Activated T-helper 2 cell treated with anti-CD3 and anti-CD28 coated beads, Interferon-gamma antibody, Interleukin-2, Interleukin-4, amounts not matched to agents 10 μg/mL and 5 μg/mL and 100 μg/mL, durations not matched to agents 14 hours and 24 hours and 36 hours (primary cell): ENCODE measurements around the gene MYO7A. TPM values are rescaled to one million over a fixed set of nuclear protein-coding genes. Genes with fewer than 3 reads are reported as not detected.
A peak's percentile ranks its signal among the peaks of the same experiment; 100 is the strongest.

Experiments
- DNase-seq: peaks from one replicate; pipeline ENCODE4 v3.0.0; 2021; ENCODE audit warnings: low spot score
- H3K27ac Mint-ChIP-seq: one replicate; pipeline ENCODE4 v1.8.0; 2021; ENCODE audit warnings: mixed read lengths
- H3K27me3 Mint-ChIP-seq: one replicate; pipeline ENCODE4 v1.8.0; 2021; ENCODE audit warnings: low read depth, mixed read lengths
- H3K36me3 Mint-ChIP-seq: one replicate; pipeline ENCODE4 v1.8.0; 2021; ENCODE audit warnings: low read depth, mixed read lengths
- H3K4me1 Mint-ChIP-seq: one replicate; pipeline ENCODE4 v1.8.0; 2021; ENCODE audit warnings: low read depth, mixed read lengths
- H3K4me3 Mint-ChIP-seq: one replicate; pipeline ENCODE4 v1.8.0; 2021; ENCODE audit warnings: low read depth, mild to moderate bottlenecking, moderate library complexity, mixed read lengths
- H3K9me3 Mint-ChIP-seq: one replicate; pipeline ENCODE4 v1.8.0; 2021; ENCODE audit warnings: mixed read lengths
- intact Hi-C: fragments of 100-400 bp; cut with micrococcal nuclease; formaldehyde crosslinking; loops from one replicate; pipeline ENCODE4 v1.15.1; 2023
- total RNA-seq: library from RNA; stranded (reverse); gene quantifications from 2 replicates; pipeline ENCODE4 v1.2.3, GENCODE V29; 2022

Gene MYO7A
- total RNA-seq, 1 donor from 2014 or later, result 0.30 TPM

DNA sequence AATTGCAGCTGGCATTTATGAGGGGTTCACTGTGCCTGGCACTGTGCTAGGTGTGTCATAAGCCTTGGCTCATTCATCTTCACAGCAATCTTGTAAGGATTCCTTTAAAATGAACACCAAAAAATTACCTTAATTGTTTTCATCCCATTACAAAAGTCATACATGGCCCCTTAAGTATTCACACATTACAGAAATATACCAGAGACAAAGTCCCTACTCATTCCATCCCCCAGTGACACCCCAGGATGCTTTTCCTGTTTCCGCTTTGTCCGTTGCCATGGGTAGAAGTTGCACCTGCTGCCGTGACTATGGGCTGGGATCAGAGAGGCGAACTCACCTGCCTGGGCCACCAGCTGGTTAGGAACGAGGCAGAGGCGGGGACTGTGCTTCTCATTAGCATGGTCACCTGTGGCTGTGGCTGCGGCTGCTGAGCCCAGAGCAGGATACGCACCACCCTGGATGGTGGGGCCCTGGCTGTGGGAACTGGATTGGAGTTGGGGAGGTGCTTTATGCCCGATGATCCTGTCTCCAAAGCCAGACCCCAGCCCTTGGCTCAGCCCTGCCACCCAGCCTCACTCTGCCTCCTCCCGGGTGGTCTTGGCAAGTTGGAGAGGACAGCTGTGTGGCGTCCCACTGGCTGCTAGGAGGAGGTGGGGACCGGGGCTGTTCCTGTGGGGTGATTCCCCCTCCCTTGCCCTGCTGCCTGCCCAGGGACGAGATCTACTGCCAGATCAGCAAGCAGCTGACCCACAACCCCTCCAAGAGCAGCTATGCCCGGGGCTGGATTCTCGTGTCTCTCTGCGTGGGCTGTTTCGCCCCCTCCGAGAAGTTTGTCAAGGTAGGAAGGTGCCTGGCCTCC is 60.8 kb downstream of the MYO7A start:
- no peaks in the 10 kb centered on the region for H3K36me3 Mint-ChIP-seq
- no peak overlapping the region for H3K27ac Mint-ChIP-seq
- no peaks in the 10 kb centered on the region for H3K27me3 Mint-ChIP-seq
- no peaks in the 10 kb centered on the region for H3K4me1 Mint-ChIP-seq
- intact Hi-C loops, result loop anchor here (1.0 to 2.0 kb wide), 2 partner anchors 62 to 142 kb away; no protein-coding TSS in a partner anchor
- no peak overlapping the region for H3K4me3 Mint-ChIP-seq
- no peaks in the 10 kb centered on the region for H3K9me3 Mint-ChIP-seq
- DNase-seq, result no peak

DNA sequence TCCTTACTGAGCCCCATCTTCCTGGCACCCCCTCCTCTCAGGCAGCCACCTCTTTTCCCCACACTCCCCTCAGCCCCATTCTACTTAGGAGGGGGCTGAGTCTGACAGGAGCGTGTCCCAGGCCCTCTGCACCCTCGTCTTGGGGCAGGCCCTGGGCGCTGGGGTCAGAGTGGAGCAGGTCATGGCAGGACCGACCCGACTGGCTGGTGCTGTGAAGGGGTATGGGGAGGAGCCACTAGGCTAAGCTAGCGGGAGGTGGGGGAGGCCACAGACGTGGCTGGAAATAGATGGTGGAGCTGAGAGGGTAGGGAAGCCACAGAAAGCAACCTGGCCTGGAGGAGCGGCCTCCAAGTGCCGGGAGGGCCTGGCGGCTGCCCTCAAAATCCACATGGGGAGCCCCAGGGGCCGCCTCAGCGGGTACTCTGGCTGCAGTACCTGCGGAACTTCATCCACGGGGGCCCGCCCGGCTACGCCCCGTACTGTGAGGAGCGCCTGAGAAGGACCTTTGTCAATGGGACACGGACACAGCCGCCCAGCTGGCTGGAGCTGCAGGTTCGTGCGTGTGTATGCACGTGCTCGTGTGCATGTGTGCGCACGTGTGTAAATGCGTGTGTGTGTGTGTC is 61.7 kb downstream of the MYO7A start:
- Mint-ChIP-seq H3K4me3 (no peak overlapping the region), H3K36me3 (no peaks in the 10 kb centered on the region), H3K9me3 (no peaks in the 10 kb centered on the region), H3K4me1 (no peaks in the 10 kb centered on the region), H3K27me3 (no peaks in the 10 kb centered on the region), H3K27ac (no peak overlapping the region)
- no peak for DNase-seq
- intact Hi-C loops, result loop anchor here (2.0 to 5.0 kb wide), 2 partner anchors 143 to 358 kb away; no protein-coding TSS in a partner anchor

DNA sequence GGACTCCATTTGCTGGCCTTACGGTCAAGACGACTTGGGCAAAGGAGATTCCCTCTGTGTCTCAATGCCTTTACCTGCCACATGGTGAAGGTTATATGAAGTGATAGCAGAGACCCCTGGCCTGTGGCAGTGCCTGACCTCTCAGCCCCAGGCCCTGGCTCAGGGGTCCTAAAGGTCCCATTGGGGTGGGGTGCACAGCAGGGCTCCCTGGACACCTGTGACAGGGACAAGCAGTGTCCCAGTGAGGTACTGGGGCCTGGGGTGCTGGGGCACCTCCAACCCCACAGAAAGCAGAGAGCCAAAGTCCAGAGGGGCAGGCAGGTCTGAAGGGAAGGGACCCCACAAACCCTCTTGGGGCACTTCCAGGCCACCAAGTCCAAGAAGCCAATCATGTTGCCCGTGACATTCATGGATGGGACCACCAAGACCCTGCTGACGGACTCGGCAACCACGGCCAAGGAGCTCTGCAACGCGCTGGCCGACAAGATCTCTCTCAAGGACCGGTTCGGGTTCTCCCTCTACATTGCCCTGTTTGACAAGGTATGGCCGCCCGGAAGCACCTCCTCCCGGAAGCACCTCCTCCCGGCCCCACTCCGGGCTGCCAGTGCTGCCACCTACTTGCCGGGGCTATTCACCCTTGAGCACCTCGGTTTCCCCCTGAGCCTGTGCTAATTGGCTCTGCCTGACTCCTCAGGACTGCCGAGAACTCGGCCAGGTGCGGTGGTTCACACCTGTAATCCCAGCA is 62.5 kb downstream of the MYO7A start:
- DNase-seq, result no peak
- Mint-ChIP-seq H3K27me3 (no peaks in the 10 kb centered on the region), H3K9me3 (no peaks in the 10 kb centered on the region), H3K4me1 (no peaks in the 10 kb centered on the region), H3K36me3 (no peaks in the 10 kb centered on the region), H3K27ac (no peak overlapping the region), H3K4me3 (no peak overlapping the region)
- intact Hi-C loops, result loop anchor here (5.0 kb wide), 1 partner anchor 357 kb away; no protein-coding TSS in a partner anchor

DNA sequence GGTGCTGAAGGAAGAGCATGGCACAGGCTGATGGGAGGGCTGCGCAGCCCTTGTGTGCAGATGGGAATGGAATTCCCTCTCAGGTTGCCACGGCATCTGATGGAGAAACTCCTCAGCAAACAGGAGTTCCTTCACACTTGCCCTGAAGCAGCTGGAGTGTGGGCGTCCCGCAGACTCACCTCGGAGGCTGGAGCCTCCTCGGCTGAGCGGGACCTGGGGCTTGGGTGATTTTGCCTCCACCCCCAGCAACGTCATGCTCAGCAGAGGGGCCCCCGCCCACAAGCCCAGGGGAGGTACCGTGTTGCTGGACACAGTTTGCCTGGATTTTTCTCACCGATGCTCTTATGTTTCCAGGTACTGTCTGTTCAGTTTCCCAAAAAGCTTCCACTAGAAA is 63.4 kb downstream of the MYO7A start:
- Mint-ChIP-seq H3K4me1 (no peaks in the 10 kb centered on the region), H3K9me3 (no peaks in the 10 kb centered on the region), H3K4me3 (no peak overlapping the region), H3K27ac (no peak overlapping the region), H3K36me3 (no peaks in the 10 kb centered on the region), H3K27me3 (no peaks in the 10 kb centered on the region)
- DNase-seq, result no peak
- intact Hi-C loops, result loop anchor here (5.0 kb wide), 1 partner anchor 356 kb away; no protein-coding TSS in a partner anchor

DNA sequence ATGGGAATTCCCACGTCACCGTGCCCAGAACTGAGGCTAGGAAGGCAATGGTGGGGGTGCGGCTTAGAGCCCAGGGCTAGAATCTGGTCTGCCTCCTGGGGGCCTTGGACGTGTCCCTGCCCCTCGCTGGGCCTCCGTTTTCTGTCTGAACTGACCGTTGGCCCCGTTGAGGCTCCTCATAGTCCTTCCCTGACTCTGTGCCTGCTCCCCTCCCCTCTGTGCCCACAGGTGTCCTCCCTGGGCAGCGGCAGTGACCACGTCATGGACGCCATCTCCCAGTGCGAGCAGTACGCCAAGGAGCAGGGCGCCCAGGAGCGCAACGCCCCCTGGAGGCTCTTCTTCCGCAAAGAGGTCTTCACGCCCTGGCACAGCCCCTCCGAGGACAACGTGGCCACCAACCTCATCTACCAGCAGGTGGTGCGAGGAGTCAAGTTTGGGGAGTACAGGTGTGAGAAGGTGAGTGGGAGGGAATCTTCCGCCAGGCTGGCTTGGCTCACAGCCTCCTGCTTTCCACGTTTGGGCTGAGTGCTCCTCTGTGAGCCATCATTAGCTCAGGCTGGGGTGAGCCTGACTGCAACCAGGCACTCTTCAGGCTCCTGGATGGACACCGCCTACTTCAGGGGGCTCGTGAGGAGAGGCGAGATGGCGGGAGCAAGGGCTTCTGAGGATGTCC is 63.9 kb downstream of the MYO7A start:
- Mint-ChIP-seq H3K27ac (no peak overlapping the region), H3K36me3 (no peaks in the 10 kb centered on the region), H3K9me3 (no peaks in the 10 kb centered on the region), H3K4me1 (no peaks in the 10 kb centered on the region), H3K27me3 (no peaks in the 10 kb centered on the region), H3K4me3 (no peak overlapping the region)
- DNase-seq, result peak; percentile 30
- intact Hi-C loops, result loop anchor here (5.0 kb wide), 1 partner anchor 355 kb away; no protein-coding TSS in a partner anchor

DNA sequence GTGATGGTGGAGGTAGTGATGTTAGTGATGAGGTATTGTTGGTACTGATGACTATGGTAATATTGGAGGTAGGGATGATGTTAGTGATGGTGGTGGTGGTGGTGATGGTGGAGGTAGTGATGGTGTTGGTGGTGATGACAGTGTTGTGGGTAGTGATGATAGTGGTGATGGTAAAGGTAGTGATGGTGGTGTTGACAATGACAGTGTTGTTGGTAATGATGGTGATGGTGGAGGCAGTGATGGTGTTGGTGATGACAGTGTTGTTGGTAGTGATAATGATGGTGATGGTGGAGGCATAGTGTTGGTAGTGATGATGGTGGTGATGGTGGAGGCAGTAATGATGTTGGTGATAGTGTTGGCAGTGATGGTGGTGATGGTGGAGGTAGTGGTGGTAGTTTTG is 65.1 kb downstream of the MYO7A start:
- no peaks in the 10 kb centered on the region for H3K9me3 Mint-ChIP-seq
- H3K4me1 Mint-ChIP-seq, result no peaks in the 10 kb centered on the region
- no peak overlapping the region for H3K4me3 Mint-ChIP-seq
- H3K27ac Mint-ChIP-seq, result no peak overlapping the region
- no peaks in the 10 kb centered on the region for H3K36me3 Mint-ChIP-seq
- intact Hi-C loops, result loop anchor here (5.0 kb wide), 1 partner anchor 354 kb away; no protein-coding TSS in a partner anchor
- no peak for DNase-seq
- H3K27me3 Mint-ChIP-seq, result no peaks in the 10 kb centered on the region

DNA sequence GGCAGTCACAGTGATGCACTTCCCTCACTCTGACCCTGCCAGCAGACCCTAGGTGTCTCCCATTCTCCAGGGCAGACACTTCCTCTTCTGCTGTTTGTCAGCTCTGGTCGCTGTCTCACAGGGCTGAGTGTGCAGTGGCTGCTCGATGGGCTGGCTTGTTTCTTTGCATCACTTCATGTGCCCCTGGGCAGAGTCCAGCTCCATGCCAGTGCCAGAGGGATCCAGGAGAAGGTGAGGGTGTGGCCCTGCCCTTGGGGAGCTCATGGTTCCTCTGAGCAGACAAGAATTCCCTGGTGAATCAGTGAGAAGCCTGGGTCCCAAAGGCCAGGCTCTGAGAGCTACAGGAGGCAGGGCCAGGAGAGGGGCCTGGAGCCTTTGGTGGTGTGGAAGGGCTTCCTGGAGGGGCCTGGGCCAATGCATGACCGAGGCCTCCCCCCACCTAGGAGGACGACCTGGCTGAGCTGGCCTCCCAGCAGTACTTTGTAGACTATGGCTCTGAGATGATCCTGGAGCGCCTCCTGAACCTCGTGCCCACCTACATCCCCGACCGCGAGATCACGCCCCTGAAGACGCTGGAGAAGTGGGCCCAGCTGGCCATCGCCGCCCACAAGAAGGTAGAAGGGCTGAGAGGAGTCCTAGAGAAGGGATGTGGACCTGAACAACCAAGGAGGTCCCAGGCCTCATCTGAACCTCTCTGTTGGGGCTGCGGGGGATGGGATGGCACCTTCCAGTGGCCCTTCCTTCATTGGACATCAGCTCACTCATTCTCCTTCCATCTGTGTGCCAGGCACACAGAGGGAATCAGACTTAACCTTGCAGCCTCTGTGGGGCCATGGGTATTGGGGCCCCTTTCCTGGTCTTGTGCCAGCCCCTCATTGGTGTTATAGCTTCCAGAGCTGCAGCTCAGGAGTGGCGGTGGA is 66.1 kb downstream of the MYO7A start:
- Mint-ChIP-seq H3K36me3 (no peaks in the 10 kb centered on the region), H3K4me3 (no peak overlapping the region)

DNA sequence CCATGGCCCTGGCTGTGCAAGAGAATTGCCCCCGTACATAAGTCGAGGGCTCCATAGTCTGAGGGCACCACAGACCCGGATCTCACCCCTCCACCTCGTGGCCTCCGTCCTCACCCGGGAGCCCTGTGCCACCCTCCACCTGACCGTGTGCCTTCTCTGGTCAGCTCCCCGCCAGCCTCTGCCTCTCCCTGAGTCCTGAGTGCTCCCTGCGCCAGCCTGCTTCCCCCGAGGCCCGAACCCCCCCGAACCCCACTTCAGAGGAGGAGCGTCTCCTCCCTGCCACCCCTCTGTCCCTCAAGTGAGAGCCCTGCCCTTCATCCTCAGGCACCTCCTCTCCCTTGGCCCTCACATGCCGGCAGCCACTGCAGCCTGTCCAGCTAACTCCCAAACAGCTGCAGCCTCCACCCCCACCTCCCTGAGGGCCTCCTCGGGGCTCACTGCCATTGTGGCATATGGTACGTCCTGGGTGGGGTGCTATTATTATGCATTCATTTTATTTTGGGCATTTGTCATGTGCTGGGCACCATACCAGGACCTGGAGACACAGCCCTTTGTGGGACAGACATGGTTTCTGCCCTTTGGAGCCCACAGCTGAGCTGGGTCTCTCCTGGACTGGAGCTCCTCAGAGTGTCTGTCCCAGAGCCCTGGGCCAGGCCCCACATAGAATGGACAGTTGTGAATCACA is 67.2 kb downstream of the MYO7A start:
- intact Hi-C loops, result no loop called here
- H3K27me3 Mint-ChIP-seq, result no peaks in the 10 kb centered on the region
- no peak for DNase-seq
- H3K27ac Mint-ChIP-seq, result no peak overlapping the region
- no peak overlapping the region for H3K4me3 Mint-ChIP-seq
- no peaks in the 10 kb centered on the region for H3K9me3 Mint-ChIP-seq
- H3K4me1 Mint-ChIP-seq, result no peaks in the 10 kb centered on the region
- H3K36me3 Mint-ChIP-seq, result no peaks in the 10 kb centered on the region

More for the DNA sequence above, 66.1 kb downstream of the MYO7A start:
- intact Hi-C loops, result loop anchor here (5.0 kb wide), 1 partner anchor 353 kb away; no protein-coding TSS in a partner anchor
- H3K9me3 Mint-ChIP-seq, result no peaks in the 10 kb centered on the region
- H3K27me3 Mint-ChIP-seq, result no peaks in the 10 kb centered on the region
- H3K4me1 Mint-ChIP-seq, result no peaks in the 10 kb centered on the region
- no peak overlapping the region for H3K27ac Mint-ChIP-seq
- no peak for DNase-seq

DNA sequence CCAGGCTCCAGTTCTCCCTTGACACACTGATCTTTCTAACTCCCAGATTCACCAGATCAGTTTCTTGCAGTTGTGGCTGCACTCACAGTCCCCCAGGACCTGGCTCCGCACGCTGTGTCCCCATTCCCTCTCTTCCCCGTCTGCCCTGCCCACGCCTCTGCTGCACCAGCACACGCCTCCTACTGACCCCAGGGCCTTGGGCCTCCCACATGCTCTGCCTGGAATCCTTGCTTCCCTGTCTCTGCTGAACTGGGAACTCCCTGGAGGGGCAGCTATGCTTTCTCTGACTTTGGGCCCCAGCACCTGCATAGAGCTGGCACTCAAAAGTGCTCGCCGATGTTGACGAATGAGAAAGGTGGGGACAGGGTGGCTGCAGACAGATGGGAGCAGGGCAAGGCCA is 68.9 kb downstream of the MYO7A start:
- H3K36me3 Mint-ChIP-seq, result no peaks in the 10 kb centered on the region
- no peak overlapping the region for H3K4me3 Mint-ChIP-seq
- H3K4me1 Mint-ChIP-seq, result no peaks in the 10 kb centered on the region
- DNase-seq, result no peak
- intact Hi-C loops, result no loop called here
- no peaks in the 10 kb centered on the region for H3K9me3 Mint-ChIP-seq
- no peaks in the 10 kb centered on the region for H3K27me3 Mint-ChIP-seq
- H3K27ac Mint-ChIP-seq, result no peak overlapping the region

DNA sequence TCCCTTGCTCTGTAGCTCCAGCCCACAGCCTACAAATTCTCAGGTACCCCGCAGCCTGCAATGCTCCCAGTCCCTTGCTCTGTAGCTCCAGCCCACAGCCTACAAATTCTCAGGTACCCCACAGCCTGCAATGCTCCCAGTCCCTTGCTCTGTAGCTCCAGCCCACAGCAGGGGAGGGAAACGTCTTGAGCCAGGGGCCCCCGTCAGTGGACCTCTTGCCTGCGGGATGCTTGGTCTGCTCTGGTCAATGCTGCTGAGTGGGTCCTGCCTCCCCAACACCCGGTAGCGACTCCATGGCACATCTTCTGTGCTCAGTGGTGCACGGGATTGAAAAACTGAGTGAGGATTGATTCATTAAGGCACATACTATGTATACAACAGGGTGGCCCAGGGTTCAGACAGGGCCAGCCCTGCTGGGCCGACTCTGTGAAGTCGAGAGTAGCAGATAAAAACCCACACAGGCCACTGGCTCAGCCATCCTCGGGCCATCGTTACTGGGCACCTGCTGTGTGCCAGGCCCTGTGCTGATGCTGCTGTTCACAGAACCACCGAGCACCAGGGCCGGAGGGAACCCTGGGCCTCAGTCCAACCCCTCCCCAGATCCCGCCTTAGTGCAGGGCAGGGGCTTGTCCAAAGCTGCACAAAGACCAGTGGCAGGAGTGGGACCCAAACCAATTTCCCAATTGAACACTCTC is 69.7 kb downstream of the MYO7A start:
- H3K4me3 Mint-ChIP-seq, result no peak overlapping the region
- H3K27me3 Mint-ChIP-seq, result no peaks in the 10 kb centered on the region
- no peaks in the 10 kb centered on the region for H3K4me1 Mint-ChIP-seq
- DNase-seq, result no peak
- no peak overlapping the region for H3K27ac Mint-ChIP-seq
- intact Hi-C loops, result no loop called here
- no peaks in the 10 kb centered on the region for H3K9me3 Mint-ChIP-seq
- H3K36me3 Mint-ChIP-seq, result no peaks in the 10 kb centered on the region

DNA sequence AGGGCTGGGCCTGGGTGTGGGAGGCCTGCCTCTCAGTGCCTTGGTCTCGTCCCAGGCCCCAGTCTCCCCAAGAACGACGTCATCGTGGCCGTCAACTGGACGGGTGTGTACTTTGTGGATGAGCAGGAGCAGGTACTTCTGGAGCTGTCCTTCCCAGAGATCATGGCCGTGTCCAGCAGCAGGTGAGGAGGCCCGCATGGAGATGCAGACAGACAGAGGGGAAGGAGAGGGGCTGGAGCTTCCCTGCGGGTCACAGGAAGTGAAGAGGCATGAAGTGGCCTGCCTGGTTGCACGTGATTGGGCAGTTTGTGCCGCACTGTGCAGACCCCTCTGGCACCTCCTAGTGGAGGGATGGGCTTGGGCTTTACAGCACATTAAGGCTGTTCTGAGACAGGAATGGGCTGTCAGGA is 70.4 kb downstream of the MYO7A start:
- Mint-ChIP-seq H3K9me3 (no peaks in the 10 kb centered on the region), H3K4me1 (no peaks in the 10 kb centered on the region), H3K27me3 (no peaks in the 10 kb centered on the region), H3K36me3 (no peaks in the 10 kb centered on the region), H3K4me3 (no peak overlapping the region), H3K27ac (no peak overlapping the region)
- intact Hi-C loops, result no loop called here
- DNase-seq, result no peak
